HG02763 (cell line): ENCODE results near the gene G3BP1.
A peak's percentile ranks its signal among the peaks of the same experiment; 100 is the strongest.
"Not testable (repeated sequence)": the region's sequence is repeated elsewhere in the genome, so short reads cannot be mapped to it uniquely, and the experiment has no call there.

Experiments used
- ATAC-seq: cut with Tn5 transposase; IDR thresholded peaks from one replicate; pipeline ENCODE4 v1.9.1; 2021; ENCODE audit warnings: mild to moderate bottlenecking, moderate library complexity; ENCODE audit not compliant: unreplicated experiment

The G3BP1 gene

DNA sequence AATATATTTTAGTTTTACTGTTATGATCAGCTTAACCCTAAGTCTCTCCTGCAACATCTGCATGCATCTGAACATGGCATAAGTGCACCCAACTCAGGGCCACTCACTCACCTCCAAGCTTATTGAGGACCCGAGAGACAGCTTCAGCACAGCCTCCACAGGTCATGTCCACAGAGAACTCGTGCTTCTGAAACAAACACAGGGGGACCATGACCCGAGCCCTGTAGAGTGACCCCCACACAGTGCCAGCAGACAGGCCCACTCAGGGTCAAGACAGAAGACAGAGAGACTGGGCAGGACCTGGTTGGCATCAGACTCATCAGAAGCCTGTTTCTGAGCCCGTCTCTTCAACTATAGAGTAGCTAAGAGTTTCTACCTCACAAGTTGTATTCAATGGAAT, 20.2 kb upstream of the G3BP1 start:
- ATAC-seq: no peak

DNA sequence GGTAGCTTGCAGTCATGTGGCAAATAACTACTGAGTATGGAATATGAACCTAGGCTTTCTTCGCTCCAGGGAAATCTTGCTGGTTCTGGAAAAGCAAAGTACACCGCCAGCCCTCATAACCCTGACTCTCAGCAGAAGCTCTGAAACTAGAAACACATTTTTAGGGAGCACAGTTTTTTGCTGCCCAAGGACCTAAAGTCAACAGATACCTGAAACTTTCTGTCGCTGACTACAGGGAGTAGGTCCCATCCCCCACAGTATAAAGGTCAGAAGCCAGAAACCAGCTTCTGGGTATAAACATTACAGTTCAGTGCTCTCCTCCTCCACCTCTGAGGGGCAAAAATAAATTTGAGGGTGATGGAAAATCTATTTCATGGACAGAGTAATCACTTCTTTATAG, 16.4 kb upstream of the G3BP1 start:
- ATAC-seq: no peak

DNA sequence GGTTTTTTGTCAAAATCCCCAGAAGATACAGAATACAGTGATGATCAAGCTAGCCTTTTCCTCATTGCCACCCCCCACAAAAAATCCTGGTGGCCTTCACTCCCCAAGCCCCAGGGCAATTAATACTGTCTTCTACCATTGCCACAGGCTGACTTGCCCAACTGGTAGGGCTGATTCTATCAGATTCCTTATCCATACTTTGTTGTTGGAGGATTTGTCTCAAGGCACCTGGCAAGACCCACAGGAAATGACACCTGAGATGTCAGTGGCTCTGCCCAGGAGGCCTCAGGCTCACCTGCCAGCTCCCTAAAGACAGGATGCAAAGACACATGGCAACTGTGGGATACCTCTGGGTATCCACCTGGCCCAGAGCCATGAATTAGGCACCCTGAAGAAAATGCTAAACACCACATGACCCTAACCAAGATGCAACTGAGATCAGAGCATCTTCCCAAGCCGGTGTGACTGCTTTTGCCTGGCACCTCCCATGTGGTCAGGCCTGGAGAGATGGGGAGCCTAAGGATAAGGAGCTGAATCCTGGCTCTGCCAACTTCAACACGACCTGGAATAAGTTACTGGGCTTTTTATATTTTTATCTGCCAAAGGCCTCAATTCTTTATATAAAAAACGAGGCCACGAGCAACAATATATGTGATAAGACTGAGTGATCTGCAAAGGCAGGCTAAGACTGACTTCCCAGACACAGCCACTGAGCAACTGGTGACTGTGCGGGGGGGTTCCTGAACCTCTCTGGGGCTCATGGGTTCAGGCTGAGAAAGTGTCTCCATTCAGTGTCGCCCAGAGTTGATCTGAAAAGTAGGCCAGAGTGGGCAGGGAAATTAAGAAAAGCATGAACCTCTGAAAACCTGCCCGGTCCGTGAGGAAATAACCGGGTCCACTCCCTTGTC, 14.3 kb upstream of the G3BP1 start:
- ATAC-seq: peak; percentile 8

DNA sequence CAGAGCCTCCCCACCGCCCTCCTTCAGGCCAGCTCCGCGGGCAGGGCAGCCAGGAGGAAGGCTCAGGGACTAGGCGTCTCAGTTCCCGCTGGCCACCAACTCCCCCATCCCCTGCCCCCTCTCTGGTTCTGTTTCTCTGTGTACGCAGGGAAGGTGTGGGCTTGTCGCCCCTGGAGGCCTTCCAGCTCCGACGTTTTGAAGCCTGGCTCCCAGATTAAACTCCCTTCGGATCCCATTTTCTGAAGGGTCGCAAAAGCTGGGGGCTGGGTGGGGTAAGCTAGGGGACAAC, 13.7 kb upstream of the G3BP1 start:
- peak; percentile 1 for ATAC-seq

DNA sequence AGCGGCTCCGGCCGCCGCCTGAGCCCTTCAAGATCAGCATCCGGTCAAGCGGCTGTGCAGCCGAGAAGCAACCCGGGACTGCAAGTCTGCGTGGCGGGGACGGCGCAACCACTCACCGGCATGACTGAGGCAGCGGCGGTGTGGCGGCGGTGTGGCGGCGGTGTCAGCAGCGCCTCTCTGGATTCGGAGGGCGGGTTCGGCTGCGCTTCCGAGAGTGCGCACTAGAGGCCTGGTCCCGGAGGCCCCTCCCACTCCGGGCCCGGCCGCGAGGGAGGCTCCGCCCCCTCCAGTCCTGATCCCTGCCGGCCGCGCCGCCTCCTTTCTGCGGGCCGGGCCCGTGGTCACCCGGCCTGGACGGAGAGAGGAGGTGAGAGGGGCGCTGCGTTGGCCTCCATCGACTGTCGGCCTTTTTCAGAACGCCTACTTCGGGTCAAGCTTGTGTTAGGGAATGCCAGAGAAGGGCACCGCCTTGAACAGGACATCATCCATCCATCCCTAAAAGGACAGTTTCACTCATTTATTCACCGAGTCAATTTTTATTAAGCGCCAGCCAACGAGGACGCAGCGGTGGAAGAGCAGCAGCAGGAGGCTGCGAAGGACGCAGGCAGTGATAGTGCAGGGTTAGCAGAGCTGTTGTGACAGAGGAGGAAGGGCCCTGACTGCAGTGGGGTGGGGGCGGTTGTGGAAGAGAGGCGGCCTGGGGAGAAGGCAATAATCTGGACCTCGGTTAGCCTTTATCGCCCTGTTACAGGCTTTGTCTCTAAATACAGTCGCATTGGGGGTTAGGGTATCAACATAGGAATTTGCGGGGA, 13.1 kb upstream of the G3BP1 start, which contains the start of gene ATOX1:
TSS of gene ATOX1 (minus strand) at position 202 of the 812 bp plus-strand sequence. CDS start at position 122, 80 bp downstream.
- ATAC-seq: peak; percentile 98

DNA sequence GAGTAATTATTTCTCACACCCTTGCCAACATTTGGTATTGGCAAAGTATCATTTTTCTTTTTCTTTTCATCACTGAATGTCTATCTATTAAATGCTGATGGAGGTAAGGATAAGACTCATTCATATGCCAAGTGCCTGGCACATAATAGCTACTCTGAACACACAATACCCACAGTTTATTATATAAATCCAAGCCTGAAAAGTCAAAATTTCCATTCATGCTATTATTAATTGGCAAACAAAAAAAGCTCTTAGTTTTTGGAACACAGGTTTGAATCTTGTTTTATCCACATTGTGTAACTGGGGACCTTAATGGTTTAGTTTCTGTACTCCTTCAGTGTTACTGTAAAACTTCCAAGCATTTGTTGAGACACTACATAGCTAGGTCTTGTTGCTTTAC, 7.0 kb upstream of the G3BP1 start:
- ATAC-seq: no peak

DNA sequence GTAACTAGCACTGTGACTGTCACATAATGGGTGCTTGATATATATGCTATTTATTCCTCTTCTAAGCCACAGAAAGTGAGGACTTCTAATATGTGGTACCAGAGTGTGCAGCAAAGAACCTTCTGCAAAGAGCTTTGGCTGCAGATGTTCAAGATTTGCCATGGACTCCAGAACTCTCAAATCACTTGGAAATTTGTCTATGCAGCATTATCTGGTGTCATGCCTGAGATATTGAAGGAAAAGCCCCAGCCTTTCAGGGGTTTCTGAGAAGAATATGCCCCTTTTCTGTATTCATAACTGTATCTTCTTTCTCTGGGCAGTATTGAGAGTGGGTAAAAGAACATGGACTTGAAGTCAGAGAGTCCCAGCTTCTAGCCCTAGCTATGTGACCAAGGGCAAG, 4.8 kb upstream of the G3BP1 start:
- no peak for ATAC-seq

DNA sequence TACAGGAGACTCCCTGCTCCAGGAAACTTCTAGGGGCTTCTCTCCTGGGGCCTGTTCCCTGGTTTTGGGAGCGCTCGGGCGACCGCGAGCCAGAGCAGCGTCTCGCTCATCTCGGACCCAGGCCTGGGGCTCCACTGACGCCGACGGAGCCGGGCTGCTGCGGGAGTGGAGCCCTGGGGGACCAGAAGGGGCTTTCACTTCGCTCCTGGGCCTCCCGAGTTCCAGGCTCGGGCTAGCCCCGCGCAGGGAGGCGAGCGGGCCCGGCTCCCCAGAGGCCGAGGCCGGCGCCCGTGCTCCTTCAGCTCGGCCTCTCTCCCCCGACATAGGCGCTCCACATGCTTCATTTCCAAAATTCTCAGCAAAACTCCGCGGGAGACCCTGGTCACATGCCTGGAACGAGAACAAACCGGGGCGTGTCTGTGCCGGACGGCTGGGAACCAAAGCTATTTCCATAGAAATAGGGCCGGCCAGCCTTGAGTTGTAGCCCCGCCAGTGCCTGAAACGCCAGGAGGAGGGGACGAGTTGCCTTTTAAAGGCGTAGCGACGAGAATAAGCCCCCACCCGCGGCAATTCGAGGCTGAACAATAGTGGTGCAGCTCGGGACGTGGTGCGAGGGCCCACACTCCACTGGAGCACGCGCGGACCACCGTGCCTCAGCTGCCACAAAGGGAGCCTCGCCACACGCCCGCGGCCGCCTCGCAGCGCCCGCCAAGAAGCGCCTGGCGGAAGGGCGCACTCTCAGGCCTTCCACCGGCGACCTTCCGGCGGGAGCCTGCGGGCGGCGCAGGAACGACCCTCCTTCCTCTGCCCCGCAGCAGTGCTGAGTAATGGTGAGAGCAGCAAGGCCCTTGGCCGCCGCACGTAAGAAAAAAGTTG, 1.1 kb upstream of the G3BP1 start:
- peak; percentile 23 for ATAC-seq

DNA sequence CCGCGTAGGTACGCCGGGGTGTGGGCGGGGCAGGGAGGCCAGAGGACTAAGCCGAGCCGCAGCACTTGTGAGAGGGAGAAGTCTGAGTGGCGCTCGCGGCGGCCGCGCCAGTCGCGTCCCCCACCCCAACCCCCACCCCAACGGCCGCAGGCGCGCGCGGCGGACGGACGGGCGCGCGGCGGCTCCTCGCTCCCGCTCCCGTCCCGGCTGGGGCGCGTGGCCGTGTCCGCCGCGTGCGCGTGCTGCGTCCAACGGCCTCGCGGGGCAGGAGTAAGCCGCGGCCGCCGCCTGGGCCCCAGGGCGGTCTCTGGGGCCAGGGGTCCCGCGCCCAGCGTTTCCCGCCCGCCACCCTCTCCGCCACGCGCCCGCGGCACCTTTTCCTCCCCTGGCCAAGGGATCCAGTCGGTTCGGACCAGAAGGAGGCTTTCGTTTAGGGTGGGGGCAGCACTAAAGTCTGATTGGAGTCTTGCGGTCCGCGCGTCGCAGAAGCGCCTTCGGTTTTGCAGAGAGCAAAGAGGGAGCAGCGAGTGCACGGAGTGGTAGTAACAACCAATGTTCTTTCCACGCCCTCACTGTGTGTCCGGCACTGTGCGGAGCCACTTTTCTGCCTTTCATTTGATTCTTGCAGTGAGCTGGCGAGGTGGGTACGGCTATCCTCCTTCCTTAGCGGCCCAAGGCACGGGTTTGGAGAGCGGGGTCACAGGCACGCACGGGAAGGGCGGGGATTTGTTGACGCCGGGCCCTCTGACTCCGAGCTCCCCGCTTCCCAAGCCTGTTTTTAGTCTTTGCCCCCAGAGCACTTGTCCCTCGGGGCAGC, 483 bp downstream of the G3BP1 start:
- no peak for ATAC-seq

DNA sequence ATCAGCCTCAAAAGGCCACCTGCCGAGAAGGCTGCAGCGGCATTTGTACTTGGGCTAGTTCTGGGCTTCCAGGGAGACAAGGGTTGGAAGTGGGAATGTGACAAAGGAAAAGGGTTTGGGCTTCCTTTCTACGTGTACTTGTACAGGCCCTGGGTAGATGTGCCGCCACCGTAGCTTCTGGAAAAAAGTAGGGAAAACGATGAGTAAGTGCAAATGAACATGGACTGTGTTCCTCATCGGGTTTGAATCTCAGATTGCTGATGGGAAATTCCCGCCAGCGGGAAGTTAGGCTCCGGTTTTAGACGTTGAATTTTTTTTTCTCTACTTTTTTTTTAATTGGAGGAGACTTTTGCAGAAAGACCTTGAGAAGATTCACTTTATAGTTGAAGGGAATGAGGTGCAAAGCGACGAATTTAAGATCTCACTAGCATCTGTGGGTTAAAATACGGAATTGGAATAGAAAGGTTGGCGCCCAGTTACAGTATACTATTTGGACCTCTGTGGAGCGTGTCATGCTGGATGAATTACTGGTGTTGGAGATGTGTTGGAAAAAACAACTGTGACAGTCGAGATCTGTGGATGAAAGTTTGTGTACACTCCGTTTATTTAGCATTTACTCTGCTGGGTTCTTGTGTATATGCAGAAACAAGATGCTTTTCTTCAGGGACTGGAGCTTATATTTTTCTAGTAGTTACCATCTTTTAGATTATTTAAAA, 1.2 kb downstream of the G3BP1 start:
- ATAC-seq: no peak

DNA sequence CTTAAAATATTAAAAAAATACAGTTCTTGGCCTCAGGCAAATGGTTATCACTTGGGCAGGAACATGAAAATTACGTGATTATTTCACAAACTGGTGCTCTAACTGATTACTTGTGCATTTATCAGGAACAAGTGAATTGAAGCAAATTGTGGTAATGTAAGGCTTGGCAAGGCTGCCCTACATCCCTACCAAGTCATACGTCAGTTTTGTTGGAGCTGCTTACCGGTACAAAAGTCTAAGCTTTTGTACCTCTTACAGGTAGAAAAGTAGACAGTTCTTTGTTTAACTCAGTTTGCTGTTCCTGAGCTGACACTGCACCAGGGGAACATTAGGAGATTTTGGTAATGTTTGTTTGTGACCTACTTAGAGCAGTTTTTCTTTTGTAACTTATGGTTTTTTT, 2.2 kb downstream of the G3BP1 start:
- no peak for ATAC-seq

DNA sequence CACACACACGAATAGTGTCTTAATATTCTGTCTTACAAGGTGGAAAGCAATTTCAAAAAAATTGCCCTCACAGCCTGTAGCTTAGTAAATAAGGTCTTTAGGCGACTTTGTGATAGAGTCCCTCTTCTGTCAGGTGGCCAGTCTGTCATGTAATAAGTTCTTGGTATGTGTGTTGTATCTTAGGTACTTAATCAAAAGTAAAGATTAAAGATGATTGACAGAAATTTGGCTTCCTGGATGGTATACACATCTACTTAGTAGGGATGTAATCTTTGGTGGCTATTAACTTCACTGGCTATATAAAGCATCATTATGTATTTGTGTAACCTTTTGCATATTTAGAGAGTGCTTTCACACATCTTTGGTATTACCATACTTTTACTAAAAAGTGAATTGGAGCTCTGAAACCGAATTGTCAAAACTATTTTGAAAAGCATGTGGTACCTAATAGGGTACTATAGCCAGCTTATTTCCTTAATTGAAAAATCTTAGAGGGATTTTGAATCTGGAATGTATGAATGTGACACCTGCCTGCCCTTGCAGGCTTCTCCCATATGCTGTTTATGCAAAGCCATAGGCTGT, 3.4 kb downstream of the G3BP1 start:
- ATAC-seq: no peak

DNA sequence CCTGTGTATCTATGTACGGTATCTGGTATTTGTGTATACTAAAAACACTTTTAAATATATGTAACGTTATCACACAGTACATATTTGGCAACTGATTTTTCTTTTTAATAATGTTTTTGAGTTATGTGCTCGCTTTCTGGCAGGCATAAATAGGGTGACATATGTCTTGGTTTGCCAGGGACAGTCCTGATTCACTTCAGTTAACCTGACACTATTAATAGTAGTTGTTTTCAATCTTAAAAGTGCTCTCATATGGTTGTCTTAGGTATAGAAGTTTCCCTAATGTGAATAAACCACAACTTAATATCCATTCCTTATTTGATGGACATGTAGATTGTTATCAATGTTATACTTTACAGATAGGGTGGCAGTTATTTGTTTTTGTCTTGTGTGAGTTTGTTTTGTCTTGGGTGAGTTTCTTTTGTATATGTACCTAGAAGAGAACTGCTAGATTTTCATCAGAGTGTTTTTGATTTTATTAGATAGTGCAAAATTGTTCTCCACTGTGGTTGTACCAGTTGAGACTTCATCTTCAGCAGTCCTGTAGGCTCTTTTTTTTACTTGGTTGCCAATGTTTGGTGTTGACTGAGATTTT, 7.9 kb downstream of the G3BP1 start:
- ATAC-seq: no peak

DNA sequence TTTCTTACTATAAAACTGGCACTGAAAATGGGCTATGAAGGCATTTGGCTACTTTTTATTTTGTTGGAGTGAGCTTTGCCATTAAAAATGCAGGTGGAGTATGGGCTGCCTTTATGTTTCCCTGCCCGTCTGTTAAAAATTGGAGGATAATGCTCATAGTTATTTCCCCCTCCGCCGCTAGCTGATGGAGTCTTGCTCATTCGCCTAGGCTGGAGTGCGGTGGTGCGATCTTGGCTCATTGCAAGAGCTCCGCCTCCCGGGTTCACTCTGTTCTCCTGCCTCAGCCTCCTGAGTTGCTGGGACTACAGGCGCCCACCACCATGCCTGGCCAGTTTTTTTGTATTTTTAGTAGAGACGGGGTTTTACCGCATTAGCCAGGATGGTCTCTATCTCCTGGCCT, 8.6 kb downstream of the G3BP1 start:
- ATAC-seq: no peak

DNA sequence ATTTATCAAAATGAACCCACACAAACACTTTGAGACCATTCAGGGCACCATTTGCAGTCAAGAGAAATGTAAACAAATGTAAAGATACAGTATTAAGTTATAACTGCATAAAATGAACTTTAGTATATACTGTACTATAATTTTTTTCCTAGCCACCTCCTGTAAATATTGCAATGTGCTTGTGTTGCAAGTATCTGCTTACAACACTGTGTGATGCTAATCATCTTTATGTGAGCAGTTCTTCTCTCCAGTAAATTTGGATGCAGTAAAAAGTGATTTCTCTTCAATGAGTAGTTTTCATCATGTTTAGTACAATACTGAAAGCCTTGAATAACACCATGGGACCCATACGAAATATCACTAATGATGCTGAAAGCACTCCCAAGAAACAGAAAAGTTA, 9.4 kb downstream of the G3BP1 start:
- no peak for ATAC-seq

DNA sequence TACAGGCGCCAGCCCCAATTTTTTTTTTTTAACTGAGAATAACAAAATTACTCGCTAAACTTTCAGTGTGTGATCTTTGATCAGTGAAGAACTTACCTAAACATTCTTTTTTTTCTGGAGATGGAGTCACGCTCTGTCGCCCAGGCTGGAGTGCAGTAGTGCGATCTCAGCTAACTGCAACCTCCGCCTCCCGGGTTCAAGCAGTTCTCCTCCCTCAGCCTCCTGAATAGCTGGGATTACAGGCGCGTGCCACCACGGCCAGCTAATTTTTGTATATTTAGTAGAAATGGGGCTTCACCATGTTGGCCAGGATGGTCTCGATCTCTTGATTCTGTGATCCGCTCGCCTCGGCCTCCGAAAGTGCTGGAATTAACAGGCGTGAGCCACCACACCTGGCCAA, 11.9 kb downstream of the G3BP1 start:
- ATAC-seq: not testable (repeated sequence)

DNA sequence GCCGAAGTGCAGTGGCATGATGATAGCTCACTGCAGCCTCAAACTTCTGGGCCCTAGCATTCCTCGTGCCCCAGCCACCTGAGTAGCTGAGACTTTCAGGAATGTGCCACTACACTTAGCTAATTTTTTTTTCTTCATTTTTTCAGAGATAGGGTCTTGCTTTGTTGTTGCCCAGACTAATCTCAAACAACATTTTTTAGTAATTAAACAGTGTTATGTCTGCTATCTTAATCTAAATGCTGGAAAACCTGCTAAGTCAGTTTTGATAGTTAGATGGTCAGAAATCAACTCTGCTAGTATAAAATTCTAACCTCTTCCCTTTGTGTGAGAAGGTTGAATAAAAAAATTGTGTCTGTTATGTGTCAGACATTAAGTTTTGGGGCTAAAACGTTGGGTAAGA, 12.4 kb downstream of the G3BP1 start:
- no peak for ATAC-seq

DNA sequence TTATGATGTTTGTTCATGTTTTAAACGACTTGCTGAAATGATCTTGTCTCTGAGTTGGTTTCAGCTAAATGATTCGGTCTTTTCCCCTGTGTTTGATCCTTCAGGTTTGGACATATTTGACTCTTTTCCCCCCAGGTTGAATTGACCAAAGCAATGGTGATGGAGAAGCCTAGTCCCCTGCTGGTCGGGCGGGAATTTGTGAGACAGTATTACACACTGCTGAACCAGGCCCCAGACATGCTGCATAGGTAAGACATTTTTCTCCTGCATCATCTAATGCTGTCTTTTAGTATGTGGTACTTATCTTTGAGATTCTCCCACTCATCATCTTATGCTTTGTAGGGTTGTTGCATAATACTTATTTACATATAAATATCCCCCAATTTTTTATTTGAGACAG, 14.7 kb downstream of the G3BP1 start:
- no peak for ATAC-seq

DNA sequence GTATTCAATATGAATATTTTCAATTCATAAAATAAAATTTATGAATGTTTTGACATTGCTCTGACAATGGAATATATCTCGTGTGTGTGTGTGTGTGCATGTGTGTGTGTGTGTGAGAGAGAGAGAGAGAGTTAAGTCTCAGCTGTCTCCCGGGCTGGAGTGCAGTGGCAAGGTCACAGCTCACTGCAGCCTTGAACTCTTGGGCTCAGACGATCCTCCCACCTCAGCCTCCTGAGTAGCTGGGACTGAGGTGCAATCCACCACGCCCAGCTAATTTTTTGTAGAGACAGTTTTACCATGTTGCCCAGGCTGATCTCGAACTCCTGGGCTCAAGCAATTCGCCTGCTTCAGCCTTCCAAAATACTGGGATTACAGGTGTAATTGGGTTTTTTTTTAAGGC, 16.1 kb downstream of the G3BP1 start:
- no peak for ATAC-seq
